GM23338 (cell line): ENCODE measurements around the gene RBMS2. TPM values are rescaled to one million over a fixed set of nuclear protein-coding genes. Genes with fewer than 3 reads are reported as not detected.

Experiments
- ATAC-seq: fragments of 200-7000 bp; cut with Tn5 transposase; 3 replicates; pipeline ENCODE4 v1.9.1; 2020
- DNase-seq: peaks from one replicate; pipeline ENCODE4 v3.0.0-alpha.2; 2015; ENCODE audit warnings: low spot score
- H2AFZ ChIP-seq: fragments of 200-600 bp; sonication (generic); 2 replicates; pipeline ENCODE4 v1.8.0; 2016; ENCODE audit warnings: antibody characterized with exemption, mild to moderate bottlenecking, moderate library complexity
- H3F3A ChIP-seq: fragments of 200-600 bp; sonication (generic); replicated peaks from 2 replicates; pipeline ENCODE4 v1.8.0; 2017; ENCODE audit warnings: antibody characterized with exemption, mixed run types, low read depth
- H3K27ac ChIP-seq: fragments of 200-600 bp; sonication (generic); 2 replicates; pipeline ENCODE4 v1.6.1; 2016; ENCODE audit warnings: low read depth
- H3K27me3 ChIP-seq: fragments of 200-600 bp; sonication (generic); 2 replicates; pipeline ENCODE4 v1.8.0; 2016; ENCODE audit warnings: mild to moderate bottlenecking, mixed run types, moderate library complexity; ENCODE audit not compliant: insufficient read depth
- H3K36me3 ChIP-seq: fragments of 200-600 bp; sonication (generic); 2 replicates; pipeline ENCODE4 v1.8.0; 2016; ENCODE audit warnings: mild to moderate bottlenecking; ENCODE audit not compliant: insufficient read depth
- H3K4me1 ChIP-seq: fragments of 200-600 bp; sonication (generic); 2 replicates; pipeline ENCODE4 v1.8.0; 2016; ENCODE audit warnings: mild to moderate bottlenecking, moderate library complexity; ENCODE audit not compliant: insufficient read depth
- H3K4me2 ChIP-seq: fragments of 200-600 bp; sonication (generic); 2 replicates; pipeline ENCODE4 v1.7.1; 2017; ENCODE audit warnings: mixed run types
- H3K4me3 ChIP-seq: fragments of 200-600 bp; sonication (generic); 2 replicates; pipeline ENCODE4 v1.6.1; 2016; ENCODE audit warnings: mixed run types
- H3K79me2 ChIP-seq: fragments of 200-600 bp; sonication (generic); replicated peaks from 2 replicates; pipeline ENCODE4 v1.8.0; 2017; ENCODE audit warnings: mild to moderate bottlenecking; ENCODE audit not compliant: insufficient read depth
- H3K9me2 ChIP-seq: fragments of 200-600 bp; sonication (generic); 2 replicates; pipeline ENCODE4 v1.8.0; 2017; ENCODE audit not compliant: insufficient read depth
- H4K20me1 ChIP-seq: fragments of 200-600 bp; sonication (generic); replicated peaks from 2 replicates; pipeline ENCODE4 v1.8.0; 2017; ENCODE audit warnings: mild to moderate bottlenecking; ENCODE audit not compliant: insufficient read depth
- H3K27ac Mint-ChIP-seq: 2 replicates; pipeline ENCODE4 v1.8.0; 2020; ENCODE audit warnings: inconsistent platforms, mild to moderate bottlenecking, moderate library complexity, mixed read lengths
- H3K27me3 Mint-ChIP-seq: 3 replicates; pipeline ENCODE4 v1.8.0; 2022; ENCODE audit warnings: low read depth, mild to moderate bottlenecking, moderate library complexity, mixed read lengths, inconsistent platforms; ENCODE audit not compliant: insufficient read depth, poor library complexity
- H3K36me3 Mint-ChIP-seq: 3 replicates; pipeline ENCODE4 v1.8.0; 2021; ENCODE audit warnings: low read depth, mild to moderate bottlenecking, inconsistent platforms, moderate library complexity, mixed read lengths
- H3K4me1 Mint-ChIP-seq: 3 replicates; pipeline ENCODE4 v1.8.0; 2020; ENCODE audit warnings: mild to moderate bottlenecking, inconsistent platforms, mixed read lengths
- H3K4me3 Mint-ChIP-seq: 3 replicates; pipeline ENCODE4 v1.8.0; 2021; ENCODE audit warnings: moderate library complexity, mild to moderate bottlenecking, inconsistent platforms, mixed read lengths
- H3K9me3 Mint-ChIP-seq: 3 replicates; pipeline ENCODE4 v1.8.0; 2020; ENCODE audit warnings: moderate library complexity, mild to moderate bottlenecking, inconsistent platforms, mixed read lengths
- CREB1 ChIP-seq: fragments of 250-450 bp; sonication (Bioruptor Pico); IDR thresholded peaks from 2 replicates; pipeline ENCODE4 v1.5.0; 2020; ENCODE audit warnings: low read depth, mild to moderate bottlenecking, moderate library complexity
- CTCF ChIP-seq, 2 experiments: fragments of 200-600 bp in 1 of 2; sonication (generic) in 1 of 2; conservative IDR thresholded peaks; 2 replicates each; pipeline versions ENCODE4 v1.5.1 to v1.6.1; 2016 to 2017; ENCODE audit warnings: antibody characterized with exemption in 2 of 2, low read depth in 2 of 2, mild to moderate bottlenecking in 2 of 2, moderate library complexity in 1 of 2
- EZH2 ChIP-seq: fragments of 200-600 bp; sonication (generic); IDR thresholded peaks from one replicate; pipeline ENCODE4 v1.8.0; 2017; ENCODE audit warnings: antibody characterized with exemption, mild to moderate bottlenecking, low read depth; ENCODE audit not compliant: unreplicated experiment
- JUNB ChIP-seq: IDR thresholded peaks from one replicate; pipeline ENCODE4 v1.6.1; 2016; ENCODE audit warnings: antibody characterized with exemption; ENCODE audit not compliant: unreplicated experiment
- NANOG ChIP-seq: IDR thresholded peaks from 2 replicates; pipeline ENCODE4 v1.6.1; 2016; ENCODE audit warnings: antibody characterized with exemption, borderline replicate concordance
- REST ChIP-seq: IDR thresholded peaks from one replicate; pipeline ENCODE4 v1.6.1; 2018; ENCODE audit warnings: antibody characterized with exemption; ENCODE audit not compliant: unreplicated experiment
- STAT1 ChIP-seq: IDR thresholded peaks from one replicate; pipeline ENCODE4 v1.6.1; 2016; ENCODE audit warnings: antibody characterized with exemption; ENCODE audit not compliant: unreplicated experiment
- ZNF114 ChIP-seq: fragments of 250-450 bp; sonication (Bioruptor Pico); IDR thresholded peaks from 2 replicates; pipeline ENCODE4 v1.5.0; 2020; ENCODE audit warnings: mild to moderate bottlenecking, moderate library complexity
- ZNF331 ChIP-seq: fragments of 250-450 bp; sonication (Bioruptor Pico); IDR thresholded peaks from 2 replicates; pipeline ENCODE4 v1.5.0; 2020; ENCODE audit warnings: low read depth, mild to moderate bottlenecking, moderate library complexity
- polyA plus RNA-seq: library from polyadenylated mRNA; unstranded; fragments of >200 nt; fragmentation: Nextera tagmentation; extraction: Ambion mirVana; gene quantifications from 2 replicates; pipeline ENCODE4 v1.2.1, GENCODE V29; 2016
- total RNA-seq: library from RNA; depleted of rRNA; stranded (reverse); fragments of >200 nt; shearing (Covaris generic); gene quantifications from 2 replicates; pipeline ENCODE4 v1.2.3, GENCODE V29; 2014

The RBMS2 gene
- total and polyA plus RNA-seq, 2 experiments from 2014 or later = 9.2 to 16.8 TPM

GRCh38 chr12:56486694-56487093, 34.9 kb upstream of the RBMS2 start:
- H3K36me3 ChIP-seq = no peaks in the 10 kb centered on the region
- H3K4me3 ChIP-seq = peak overlapping the region; percentile 82
- no peaks in the 10 kb centered on the region for H3K4me1 ChIP-seq
- H3K4me2 ChIP-seq = peak overlapping the region; percentile 92
- Mint-ChIP-seq H3K27ac (no peak overlapping the region), H3K36me3 (peaks cover 9% of the 10 kb centered on the region), H3K27me3 (peaks cover 46% of the 10 kb centered on the region), H3K9me3 (peaks cover 18% of the 10 kb centered on the region), H3K4me1 (peaks cover 11% of the 10 kb centered on the region), H3K4me3 (peak overlapping the region; percentile 81)
- DNase-seq (no peak), ATAC-seq (no peak)
- H3K9me2 ChIP-seq = peaks cover 5% of the 10 kb centered on the region; the same call in 1 of the 2 replicates
- peaks cover 49% of the 10 kb centered on the region for H3K27me3 ChIP-seq
- H3K27ac ChIP-seq = no peak overlapping the region
- H3F3A ChIP-seq = no peaks in the 10 kb centered on the region
- TF ChIP-seq ZNF331 (CRISPR knock-in tag) (no peak), CREB1 (no peak), REST (no peak), CTCF (conservative IDR thresholded peaks at IDR 0.05; ENCODE audit: low read depth in 2 of 2) (no peak), JUNB (no peak), NANOG (no peak), STAT1 (no peak), ZNF114 (CRISPR knock-in tag) (no peak)
- peaks cover 8% of the 10 kb centered on the region; the same call in 1 of the 2 replicates for H4K20me1 ChIP-seq
- H3K79me2 ChIP-seq = peaks cover 5% of the 10 kb centered on the region; the same call in 1 of the 2 replicates
- peak overlapping the region; percentile 99; the same call in 1 of the 2 replicates for H2AFZ ChIP-seq

GRCh38 chr12:56487448-56488040, 34.1 kb upstream of the RBMS2 start:
- peaks cover 51% of the 10 kb centered on the region for H3K27me3 ChIP-seq
- H3K9me2 ChIP-seq = peaks cover 5% of the 10 kb centered on the region; the same call in 1 of the 2 replicates
- Mint-ChIP-seq H3K4me3 (peak overlapping the region; percentile 81), H3K4me1 (peaks cover 11% of the 10 kb centered on the region), H3K36me3 (peaks cover 9% of the 10 kb centered on the region), H3K9me3 (peaks cover 20% of the 10 kb centered on the region), H3K27ac (no peak overlapping the region), H3K27me3 (peaks cover 46% of the 10 kb centered on the region)
- H3K36me3 ChIP-seq = no peaks in the 10 kb centered on the region
- no peak for TF ChIP-seq JUNB
- peak; percentile 52 for TF ChIP-seq CREB1
- peak; percentile 50 for TF ChIP-seq REST
- TF ChIP-seq EZH2 = peak; percentile 38
- H3F3A ChIP-seq = no peaks in the 10 kb centered on the region
- H3K4me3 ChIP-seq = peak overlapping the region; percentile 82
- H4K20me1 ChIP-seq = peaks cover 8% of the 10 kb centered on the region; the same call in 1 of the 2 replicates
- peak overlapping the region; percentile 92 for H3K4me2 ChIP-seq
- H3K4me1 ChIP-seq = no peaks in the 10 kb centered on the region
- no peak overlapping the region for H3K27ac ChIP-seq
- peaks cover 5% of the 10 kb centered on the region; the same call in 1 of the 2 replicates for H3K79me2 ChIP-seq
- DNase-seq = peak; percentile 77
- H2AFZ ChIP-seq = peak overlapping the region; percentile 99
- ATAC-seq = peak; percentile 82
